ENCODE results near the gene ZNF487. TPM values are rescaled to one million over a fixed set of nuclear protein-coding genes. Genes with fewer than 3 reads are reported as not detected.

The ZNF487 gene
- total and polyA plus RNA-seq, 2 of the 13 experiments (the other 11 are each of a cell fraction or from before 2014, with no cell fraction given), result 7.4 to 8.8 TPM

- TF ChIP-seq ZNF83 (CRISPR knock-in tag; IDR thresholded peaks at IDR 0.05; ENCODE audit: borderline replicate concordance) (no peak), IKZF4 (CRISPR knock-in tag; IDR thresholded peaks at IDR 0.05; ENCODE audit: borderline replicate concordance, low read depth, not compliant biosample characterization) (no peak), AHDC1 (CRISPR knock-in tag; IDR thresholded peaks at IDR 0.05; ENCODE audit: borderline replicate concordance) (0 out of 2 replicates have a peak, but pooled peaks have one; percentile 26), SP1 (IDR thresholded peaks at IDR 0.05) (no peak), SP1 (CRISPR knock-in tag; IDR thresholded peaks at IDR 0.05) (peak; percentile 65), NFIC (IDR thresholded peaks at IDR 0.05; ENCODE audit: low read length) (no peak), ZNF549 (CRISPR knock-in tag; IDR thresholded peaks at IDR 0.05) (no peak), SKIL (CRISPR knock-in tag; IDR thresholded peaks at IDR 0.05; ENCODE audit: borderline replicate concordance) (peak; percentile 48; the same call in 1 of the 2 replicates), NKX3-1 (CRISPR knock-in tag; IDR thresholded peaks at IDR 0.05) (no peak), MBNL3 (CRISPR knock-in tag; conservative IDR thresholded peaks at IDR 0.05) (no peak), AHR (CRISPR knock-in tag; IDR thresholded peaks at IDR 0.05) (no peak), HOMEZ (CRISPR knock-in tag; IDR thresholded peaks at IDR 0.05; ENCODE audit: low read depth) (no peak), DR1 (CRISPR knock-in tag; IDR thresholded peaks at IDR 0.05) (peak; percentile 36; the same call in 1 of the 2 replicates), MED1 (CRISPR knock-in tag; IDR thresholded peaks at IDR 0.05) (peak; percentile 75), ATF6 (CRISPR knock-in tag; conservative IDR thresholded peaks at IDR 0.05) (no peak), ZBTB38 (CRISPR knock-in tag; IDR thresholded peaks at IDR 0.05) (no peak), SIN3A (IDR thresholded peaks at IDR 0.05; ENCODE audit: borderline replicate concordance, low read depth, low read length) (peak; percentile 93), ZNF878 (CRISPR knock-in tag; IDR thresholded peaks at IDR 0.05) (no peak), MEIS1 (CRISPR knock-in tag; IDR thresholded peaks at IDR 0.05; ENCODE audit: borderline replicate concordance) (0 out of 2 replicates have a peak, but pooled peaks have one; percentile 23)
Observed at GRCh38 chr10:43407576-43408330, 29.2 kb upstream of the ZNF487 start (continued).

Measured in HepG2 (cell line).